ENCODE data around the gene MSTO1.
"Not testable (repeated sequence)": the region's sequence is repeated elsewhere in the genome, so short reads cannot be mapped to it uniquely, and the experiment has no call there.

DNA sequence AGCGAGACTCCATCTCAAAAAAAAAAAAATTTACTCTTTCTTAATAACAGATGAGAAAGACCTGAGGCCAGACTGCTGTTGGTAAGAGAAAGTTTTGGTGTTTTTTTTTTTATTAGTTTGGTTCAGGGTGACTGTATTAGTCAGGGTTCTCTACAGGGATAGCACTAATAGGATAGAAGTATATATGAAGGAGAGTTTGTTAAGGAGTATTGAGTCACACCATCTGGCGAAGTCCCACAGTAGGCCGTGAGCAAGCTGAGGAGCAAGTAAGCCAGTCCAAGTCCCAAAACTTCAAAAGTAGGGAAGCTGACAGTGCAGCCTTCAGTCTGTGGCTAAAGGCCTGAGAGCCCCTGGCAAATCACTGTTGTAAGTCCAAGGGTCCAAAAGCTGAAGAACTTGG, 20.7 kb upstream of the MSTO1 start:
- TF ChIP-seq, protein P1, sequence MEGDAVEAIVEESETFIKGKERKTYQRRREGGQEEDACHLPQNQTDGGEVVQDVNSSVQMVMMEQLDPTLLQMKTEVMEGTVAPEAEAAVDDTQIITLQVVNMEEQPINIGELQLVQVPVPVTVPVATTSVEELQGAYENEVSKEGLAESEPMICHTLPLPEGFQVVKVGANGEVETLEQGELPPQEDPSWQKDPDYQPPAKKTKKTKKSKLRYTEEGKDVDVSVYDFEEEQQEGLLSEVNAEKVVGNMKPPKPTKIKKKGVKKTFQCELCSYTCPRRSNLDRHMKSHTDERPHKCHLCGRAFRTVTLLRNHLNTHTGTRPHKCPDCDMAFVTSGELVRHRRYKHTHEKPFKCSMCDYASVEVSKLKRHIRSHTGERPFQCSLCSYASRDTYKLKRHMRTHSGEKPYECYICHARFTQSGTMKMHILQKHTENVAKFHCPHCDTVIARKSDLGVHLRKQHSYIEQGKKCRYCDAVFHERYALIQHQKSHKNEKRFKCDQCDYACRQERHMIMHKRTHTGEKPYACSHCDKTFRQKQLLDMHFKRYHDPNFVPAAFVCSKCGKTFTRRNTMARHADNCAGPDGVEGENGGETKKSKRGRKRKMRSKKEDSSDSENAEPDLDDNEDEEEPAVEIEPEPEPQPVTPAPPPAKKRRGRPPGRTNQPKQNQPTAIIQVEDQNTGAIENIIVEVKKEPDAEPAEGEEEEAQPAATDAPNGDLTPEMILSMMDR (optimal IDR thresholded peaks at IDR 0.05 in 1 of 3, IDR thresholded peaks at IDR 0.05 in 1 of 3, conservative IDR thresholded peaks at IDR 0.05 in 1 of 3; ENCODE audit: extremely low read depth in 1 of 3, insufficient read depth in 2 of 3, low read length in 3 of 3): not testable (repeated sequence)
- TF ChIP-seq EZH2 (IDR thresholded peaks at IDR 0.05; ENCODE audit: low read length): not testable (repeated sequence)

All from keratinocyte (primary cell).